DMS53 treated with DMSO at 0.1 percent for 48 hours (cell line): ENCODE results near the gene CYLD.
A peak's percentile ranks its signal among the peaks of the same experiment; 100 is the strongest.

ENCODE experiments used
- DNase-seq: peaks from one replicate; lab custom pipeline; 2025; ENCODE audit not compliant: unreplicated experiment; lab: John Stamatoyannopoulos, UW

Gene CYLD

DNA sequence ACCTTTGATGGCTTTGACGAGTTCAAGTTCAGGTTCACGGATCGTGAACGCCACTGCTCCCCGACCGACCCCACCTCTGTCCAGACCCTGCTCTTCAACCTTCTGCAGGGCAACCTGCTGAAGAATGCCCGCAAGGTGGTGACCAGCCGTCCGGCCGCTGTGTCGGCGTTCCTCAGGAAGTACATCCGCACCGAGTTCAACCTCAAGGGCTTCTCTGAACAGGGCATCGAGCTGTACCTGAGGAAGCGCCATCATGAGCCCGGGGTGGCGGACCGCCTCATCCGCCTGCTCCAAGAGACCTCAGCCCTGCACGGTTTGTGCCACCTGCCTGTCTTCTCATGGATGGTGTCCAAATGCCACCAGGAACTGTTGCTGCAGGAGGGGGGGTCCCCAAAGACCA lies 30.8 kb upstream of the CYLD start:
- no peak for DNase-seq

GRCh38 chr16:50711862-50712559 lies 29.9 kb upstream of the CYLD start:
- no peak for DNase-seq

GRCh38 chr16:50712560-50712898 lies 29.4 kb upstream of the CYLD start:
- DNase-seq, result no peak

DNA sequence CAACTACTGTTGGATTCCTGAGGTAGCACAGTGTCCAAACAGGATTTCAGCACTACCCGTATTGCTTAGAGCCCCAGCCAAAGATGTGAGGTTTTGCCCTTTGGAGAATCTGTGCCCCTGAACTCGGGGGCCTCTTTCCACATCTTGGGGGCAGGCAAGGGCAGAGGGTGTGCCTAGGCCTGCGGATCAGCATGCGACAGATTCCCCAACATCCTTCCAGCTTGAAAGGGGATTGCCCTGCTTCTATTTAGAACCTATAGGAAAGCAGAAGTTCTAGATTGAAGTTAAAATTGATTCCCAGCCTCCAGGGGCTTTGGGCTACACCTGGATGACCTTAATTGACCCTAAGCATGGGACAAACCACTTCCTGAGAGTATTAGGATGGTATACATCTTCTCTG lies 28.9 kb upstream of the CYLD start:
- DNase-seq, result no peak

DNA sequence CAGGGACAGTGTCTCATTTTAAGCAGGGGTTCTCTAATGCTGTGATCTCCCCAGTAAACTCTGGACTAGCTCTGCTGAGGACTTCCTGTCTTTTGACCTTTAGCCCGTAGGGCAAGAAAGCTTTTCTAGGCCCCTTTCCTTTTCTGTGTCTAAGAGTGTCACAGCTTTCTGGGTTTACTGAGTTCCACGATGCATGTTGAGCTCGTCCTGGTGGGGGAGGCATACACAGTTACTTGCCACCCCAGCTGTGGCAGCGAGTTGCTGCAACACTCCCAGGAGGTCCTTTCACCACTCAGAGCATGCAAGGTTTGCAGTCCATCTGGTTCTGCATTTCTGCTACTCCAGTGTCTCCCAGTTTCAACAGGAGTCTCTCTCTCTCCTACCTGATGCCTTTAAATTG lies 24.8 kb upstream of the CYLD start:
- DNase-seq, result no peak

DNA sequence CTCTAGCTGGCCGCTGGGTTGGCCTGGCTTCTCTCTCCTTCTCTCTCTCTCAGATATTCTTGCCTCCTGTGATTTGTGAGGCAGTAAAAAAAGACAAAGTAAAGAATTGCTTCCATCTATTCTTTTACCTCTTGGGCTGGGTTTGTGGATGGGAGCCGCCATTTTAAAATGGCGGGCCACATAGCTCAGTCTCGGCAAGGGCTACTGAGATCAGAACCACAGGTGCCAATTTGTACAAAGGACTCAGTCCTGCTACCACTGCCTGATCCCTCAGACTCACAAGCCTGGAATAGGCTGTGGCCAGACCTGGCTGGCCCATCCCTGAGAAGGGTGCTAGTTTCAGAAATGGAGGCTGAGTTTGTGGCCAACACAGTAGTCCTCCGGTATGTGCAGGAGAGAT lies 24.4 kb upstream of the CYLD start:
- DNase-seq, result no peak

DNA sequence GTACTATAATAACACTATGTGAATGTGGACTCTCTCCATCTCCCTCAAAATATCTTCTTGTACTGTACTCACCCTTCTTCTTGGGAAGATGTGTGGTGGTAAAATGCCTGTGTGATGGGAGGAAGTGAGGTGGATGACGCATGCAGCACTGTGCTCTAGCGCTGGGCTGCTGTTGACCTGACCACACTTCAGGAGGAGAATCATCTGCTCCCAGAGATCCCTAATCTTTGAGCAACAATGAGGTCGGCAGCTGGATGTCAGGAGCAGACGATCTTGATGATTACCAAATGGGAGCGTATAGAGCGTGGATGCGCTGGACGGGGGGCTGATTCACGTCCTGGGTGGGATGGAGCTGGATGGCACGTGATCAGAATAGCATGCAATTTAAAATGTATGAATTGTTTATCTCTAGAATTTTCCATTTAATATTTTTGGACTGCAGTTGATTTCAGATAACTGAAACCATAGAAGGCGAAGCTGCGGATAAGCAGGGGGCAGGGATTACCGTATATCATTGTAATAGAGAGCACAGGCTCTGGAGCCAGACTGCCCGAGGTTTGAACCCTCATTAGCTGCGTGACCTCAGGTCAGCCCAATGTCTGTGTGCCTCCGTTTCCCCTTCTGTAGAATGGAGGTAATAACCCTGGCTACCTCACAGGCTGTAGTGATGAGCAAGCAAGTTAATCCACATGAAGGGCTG lies 23.7 kb upstream of the CYLD start:
- DNase-seq, result no peak

- DNase-seq, result no peak
Measured at GRCh38 chr16:50718761-50719400, 23.0 kb upstream of the CYLD start.

- DNase-seq, result peak; percentile 27
Measured at GRCh38 chr16:50719401-50720337, 22.2 kb upstream of the CYLD start.

DNA sequence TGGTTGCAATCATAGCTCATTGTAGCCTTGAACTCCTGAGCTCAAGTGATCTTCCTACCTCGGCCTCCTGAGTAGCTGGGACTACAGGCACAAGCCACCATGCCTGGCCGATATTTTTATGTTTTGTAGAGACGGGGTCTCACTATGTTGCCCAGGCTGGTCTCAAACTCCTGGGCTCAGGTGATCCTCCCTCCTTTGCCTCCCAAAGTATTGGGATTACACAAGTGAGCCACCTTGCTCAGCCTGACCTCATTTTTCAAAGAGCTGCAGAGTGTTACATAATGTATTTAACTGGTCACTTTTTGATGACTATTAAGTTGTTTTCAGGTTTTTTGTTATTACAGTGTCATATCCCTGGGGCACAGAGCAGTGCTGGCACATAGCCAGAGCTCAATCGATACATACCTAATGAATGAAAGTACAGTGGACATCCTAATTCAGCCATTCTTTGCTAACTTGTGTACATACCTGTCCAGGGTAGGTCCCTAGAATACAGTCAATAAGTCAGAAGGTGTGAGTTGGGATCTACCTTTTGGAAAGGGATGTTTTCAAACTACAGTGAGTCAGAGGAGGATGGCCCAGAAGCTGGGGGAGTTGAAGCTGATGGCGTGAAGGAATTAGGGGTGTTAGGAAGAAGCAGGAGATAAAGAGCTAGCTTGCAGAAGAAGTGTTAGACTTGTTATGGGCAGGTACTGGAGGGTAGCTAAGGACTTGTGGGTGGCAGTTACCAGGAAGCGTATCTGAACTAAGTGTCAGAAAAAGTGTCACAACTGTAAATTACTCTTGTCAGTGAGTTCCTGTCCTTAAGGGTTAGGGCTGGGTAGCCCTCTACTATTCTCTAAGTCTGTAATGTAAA lies 20.1 kb upstream of the CYLD start:
- DNase-seq, result no peak

- DNase-seq, result no peak
Measured at GRCh38 chr16:50722405-50722737, 19.5 kb upstream of the CYLD start.

- no peak for DNase-seq
Measured at GRCh38 chr16:50722960-50723359, 18.9 kb upstream of the CYLD start.

DNA sequence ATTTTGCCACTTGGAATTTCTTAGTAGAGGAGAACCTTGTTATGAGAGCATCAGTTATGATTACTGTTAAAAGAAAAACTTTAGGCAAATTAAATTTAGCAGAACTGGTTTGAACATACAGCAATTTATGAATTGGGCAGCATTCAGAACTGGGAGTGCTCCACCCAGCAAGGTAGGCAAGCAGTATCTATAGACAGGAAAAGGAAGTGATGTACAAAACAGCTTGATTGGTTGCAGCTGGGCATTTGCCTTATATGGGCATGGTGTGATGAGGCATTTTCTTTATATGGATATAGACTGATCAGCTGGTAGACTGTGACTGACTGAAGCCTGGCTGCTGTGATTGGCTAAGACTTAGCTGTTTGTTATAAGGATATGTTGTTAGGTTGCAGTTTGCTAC lies 17.6 kb upstream of the CYLD start:
- DNase-seq, result no peak

- no peak for DNase-seq
Measured at GRCh38 chr16:50731130-50731988, 10.5 kb upstream of the CYLD start.

DNA sequence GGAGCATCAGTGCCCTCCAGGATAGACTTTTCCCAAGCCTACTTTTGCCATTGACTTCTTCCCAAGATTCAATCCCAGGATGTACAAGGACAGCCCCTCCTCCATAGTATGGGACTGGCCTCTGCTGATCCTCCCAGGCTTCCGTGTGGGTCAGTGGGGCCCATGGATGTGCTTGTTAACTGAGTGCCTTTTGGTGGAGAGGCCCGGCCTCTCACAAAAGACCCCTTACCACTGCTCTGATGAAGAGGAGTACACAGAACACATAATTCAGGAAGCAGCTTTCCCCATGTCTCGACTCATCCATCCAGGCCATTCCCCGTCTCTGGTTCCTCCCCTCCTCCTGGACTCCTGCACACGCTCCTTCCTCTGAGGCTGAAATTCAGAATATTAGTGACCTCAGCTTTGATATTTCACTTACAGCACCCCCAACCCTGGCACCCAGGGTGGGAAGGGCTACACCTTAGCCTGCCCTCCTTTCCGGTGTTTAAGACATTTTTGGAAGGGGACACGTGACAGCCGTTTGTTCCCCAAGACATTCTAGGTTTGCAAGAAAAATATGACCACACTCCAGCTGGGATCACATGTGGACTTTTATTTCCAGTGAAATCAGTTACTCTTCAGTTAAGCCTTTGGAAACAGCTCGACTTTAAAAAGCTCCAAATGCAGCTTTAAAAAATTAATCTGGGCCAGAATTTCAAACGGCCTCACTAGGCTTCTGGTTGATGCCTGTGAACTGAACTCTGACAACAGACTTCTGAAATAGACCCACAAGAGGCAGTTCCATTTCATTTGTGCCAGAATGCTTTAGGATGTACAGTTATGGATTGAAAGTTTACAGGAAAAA lies 9.7 kb upstream of the CYLD start:
- no peak for DNase-seq

GRCh38 chr16:50733468-50733867 lies 8.4 kb upstream of the CYLD start:
- no peak for DNase-seq

DNA sequence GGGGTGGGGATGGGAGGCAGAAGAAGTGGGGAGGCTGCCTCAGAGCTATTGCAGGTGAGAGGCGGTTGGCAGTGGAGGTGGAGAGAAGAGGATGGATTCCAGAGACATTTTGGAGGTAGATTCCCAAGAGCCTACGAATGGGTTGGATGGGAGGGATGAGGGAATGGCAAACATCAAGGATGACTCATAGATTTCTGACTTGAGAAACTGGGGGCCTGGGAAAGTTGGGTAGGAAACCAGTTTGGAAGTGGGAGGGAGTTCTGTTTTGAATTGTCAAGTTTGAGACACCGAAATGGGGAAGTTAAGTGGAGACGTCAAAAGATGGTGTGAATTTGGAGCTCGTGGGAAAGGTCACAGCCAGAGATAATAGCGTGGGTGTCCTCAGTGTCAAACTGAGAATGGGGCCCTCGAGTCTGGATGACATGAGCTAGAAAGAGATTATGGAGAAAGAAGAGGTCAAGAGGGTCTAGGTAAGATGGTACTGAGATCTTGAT lies 6.2 kb upstream of the CYLD start:
- DNase-seq, result no peak

GRCh38 chr16:50736448-50736847 lies 5.4 kb upstream of the CYLD start:
- no peak for DNase-seq
